HuH-7 (cell line): ENCODE results near the gene ME3.
A peak's percentile ranks its signal among the peaks of the same experiment; 100 is the strongest.
"Not testable (repeated sequence)": the region's sequence is repeated elsewhere in the genome, so short reads cannot be mapped to it uniquely, and the experiment has no call there.

ENCODE experiments used
- DNase-seq: peaks from one replicate; pipeline ENCODE4 v3.0.0; 2011; ENCODE audit warnings: low spot score

The ME3 gene

GRCh38 chr11:86587264-86588193 lies 84.9 kb downstream of the ME3 start:
- no peak for DNase-seq

DNA sequence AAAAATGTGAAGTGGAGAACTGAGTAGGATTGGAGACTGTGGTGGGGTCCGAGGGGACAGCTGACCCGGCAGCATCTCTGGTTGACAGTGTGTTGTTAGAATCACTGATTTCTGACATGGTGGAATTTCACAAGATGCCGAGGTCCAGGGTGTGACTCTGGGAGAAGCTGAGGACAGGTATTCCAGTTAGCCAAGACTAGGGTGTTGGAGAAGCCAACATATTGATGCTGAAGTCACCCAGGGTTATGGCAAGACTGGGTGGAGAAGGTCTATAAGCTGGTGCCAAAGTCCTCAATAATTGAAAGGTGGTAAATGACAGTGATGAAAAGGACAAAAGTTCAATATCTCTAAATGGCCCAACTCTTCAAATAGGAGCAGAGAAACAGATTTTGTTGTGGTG lies 86.1 kb downstream of the ME3 start:
- DNase-seq, result no peak

- no peak for DNase-seq
Measured at GRCh38 chr11:86582898-86583297, 89.5 kb downstream of the ME3 start.

GRCh38 chr11:86580535-86580934 lies 91.9 kb downstream of the ME3 start:
- DNase-seq, result no peak

DNA sequence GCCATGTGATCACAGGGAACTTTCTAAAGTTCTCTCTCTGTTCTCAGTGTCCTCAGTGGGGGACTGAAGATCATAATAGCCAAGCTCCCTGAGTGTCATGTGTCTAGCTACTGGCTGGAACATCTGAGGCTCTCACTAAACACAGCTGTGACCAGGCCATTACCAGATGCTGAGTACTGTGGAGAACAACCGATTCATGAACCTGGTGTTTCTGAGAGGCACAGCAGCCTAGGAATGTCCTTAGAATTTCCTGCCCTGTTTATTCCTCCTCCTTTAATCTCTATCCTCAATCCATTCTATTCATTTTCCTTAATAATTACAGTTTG lies 93.0 kb downstream of the ME3 start:
- DNase-seq, result no peak

DNA sequence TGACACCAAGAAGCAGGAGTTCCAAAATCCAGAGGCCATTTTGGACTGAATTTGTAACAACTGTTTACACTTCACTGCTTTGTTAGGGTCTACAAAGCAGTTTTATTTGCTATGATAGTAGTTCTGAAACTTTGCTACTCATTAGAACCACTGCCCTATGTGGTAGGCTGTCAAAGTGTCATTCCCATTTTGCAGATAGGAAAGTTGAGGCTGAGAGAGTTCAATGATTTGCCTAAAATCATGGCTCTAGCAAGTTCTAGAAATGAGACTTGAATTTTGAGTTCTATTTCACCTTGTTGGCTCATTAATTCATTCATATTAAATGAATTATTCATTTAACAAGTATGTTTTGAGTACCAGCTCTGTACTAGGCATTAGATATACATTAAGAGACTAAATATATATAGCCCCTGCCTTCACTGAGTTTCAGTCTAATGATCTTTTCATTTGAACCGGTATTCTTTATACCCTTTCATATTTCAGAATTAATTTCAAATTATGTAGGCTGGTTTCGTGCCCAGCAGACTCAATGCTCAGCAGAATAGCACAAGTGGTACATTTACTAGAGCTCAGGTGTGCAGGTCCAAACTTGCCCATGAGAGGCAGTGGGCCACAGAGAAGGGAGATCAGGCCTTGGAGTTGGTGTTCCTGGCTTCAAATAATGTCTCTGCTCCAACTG lies 93.5 kb downstream of the ME3 start:
- DNase-seq, result no peak

DNA sequence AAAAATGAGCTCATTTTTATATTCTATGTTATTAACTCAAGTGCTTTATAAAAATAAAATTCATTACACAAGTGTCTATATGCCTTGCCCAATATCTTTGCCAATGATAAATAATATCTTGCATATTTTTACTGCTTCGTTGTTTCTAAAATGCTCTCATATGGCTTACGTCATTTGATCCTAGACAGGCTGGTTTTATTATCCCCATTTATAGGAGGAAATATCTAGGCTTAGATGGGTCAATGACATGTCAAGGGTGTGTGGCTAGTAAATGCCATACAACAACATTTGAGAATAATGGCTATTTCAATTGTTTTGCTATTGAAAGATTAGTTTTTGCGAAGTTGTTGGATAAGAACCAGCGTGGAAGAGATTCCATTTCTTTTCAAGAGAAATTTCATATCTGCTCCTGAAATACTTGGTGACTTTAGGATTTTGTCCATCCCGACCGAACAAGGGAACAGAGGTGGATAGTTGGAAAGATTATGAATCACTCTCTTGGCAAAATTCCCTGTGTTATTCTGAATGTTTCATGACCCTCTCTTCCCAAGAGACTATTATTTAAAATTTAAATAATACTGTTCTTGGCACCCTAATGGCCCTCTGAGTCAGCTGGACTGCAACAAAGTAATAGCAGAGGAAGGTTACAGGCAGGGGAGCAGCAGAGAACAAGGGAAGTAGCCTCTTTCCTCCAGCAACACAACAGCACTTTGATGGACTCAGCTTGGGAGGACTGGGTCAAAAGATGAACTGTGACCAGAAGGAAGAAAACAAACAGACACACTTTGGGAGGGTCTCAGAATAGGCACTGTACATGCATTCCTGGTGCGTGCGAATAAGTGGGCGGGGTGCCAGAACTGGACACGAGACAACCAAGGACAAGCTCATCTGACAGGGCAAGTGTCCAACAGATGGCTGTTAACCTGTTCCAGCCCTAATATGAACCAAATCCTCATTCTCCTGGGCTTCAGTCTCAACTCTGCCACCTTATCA lies 94.5 kb downstream of the ME3 start:
- peak; percentile 5 for DNase-seq

- no peak for DNase-seq
Measured at GRCh38 chr11:86576946-86577624, 95.3 kb downstream of the ME3 start.

DNA sequence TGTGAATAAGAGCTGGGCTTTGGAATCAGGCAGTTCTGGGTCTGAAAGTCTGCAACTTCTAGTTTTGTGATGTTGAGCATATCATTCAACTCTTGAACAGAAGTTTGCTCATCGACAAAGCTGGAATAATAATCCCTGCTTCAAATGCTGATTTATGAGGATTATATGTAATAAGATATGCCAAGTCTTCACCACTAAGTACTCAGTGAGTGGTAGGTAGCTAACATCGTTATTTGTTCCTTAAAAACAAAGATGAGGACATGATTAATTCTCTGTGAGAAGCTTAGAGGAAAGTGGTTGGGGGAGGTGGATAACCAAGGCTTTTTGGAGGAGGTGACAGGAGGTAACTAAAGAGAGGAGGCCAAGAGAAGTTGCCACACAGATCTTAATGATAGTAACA lies 96.5 kb downstream of the ME3 start:
- no peak for DNase-seq

GRCh38 chr11:86575208-86575855 lies 97.1 kb downstream of the ME3 start:
- no peak for DNase-seq

DNA sequence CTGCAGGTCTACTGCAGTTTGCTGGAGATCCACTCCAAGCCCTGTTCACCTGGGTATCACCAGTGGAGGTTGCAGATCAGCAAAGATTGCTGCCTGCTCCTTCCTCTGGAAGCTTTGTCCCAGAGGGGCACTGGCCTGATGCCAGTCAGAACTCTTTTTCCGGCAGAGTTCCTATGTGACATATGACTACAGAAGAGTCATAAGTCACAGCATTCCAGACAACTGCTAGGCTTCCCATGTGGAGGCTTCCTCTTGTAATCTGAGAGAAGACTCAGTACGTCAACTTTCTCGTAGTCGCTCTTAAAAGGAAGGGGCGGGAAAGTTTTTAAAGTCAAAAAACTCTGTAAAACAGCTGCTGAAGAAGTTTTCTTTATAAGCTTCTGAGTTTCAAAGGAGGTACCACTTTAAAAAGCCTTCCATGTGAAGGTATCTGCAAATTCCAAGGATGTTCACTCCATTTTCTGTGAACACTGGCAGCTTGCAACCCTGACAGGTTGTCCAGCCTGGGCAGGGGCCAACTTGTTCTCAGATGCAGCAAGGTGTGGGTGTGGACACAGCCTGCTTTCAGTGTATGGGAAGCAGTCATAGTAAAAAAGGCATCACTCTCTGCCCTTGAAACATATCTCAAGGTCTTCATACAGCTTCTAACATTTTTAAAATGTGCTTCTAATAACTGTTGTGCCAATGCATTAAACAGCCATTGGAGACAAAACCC lies 97.8 kb downstream of the ME3 start:
- DNase-seq, result no peak

DNA sequence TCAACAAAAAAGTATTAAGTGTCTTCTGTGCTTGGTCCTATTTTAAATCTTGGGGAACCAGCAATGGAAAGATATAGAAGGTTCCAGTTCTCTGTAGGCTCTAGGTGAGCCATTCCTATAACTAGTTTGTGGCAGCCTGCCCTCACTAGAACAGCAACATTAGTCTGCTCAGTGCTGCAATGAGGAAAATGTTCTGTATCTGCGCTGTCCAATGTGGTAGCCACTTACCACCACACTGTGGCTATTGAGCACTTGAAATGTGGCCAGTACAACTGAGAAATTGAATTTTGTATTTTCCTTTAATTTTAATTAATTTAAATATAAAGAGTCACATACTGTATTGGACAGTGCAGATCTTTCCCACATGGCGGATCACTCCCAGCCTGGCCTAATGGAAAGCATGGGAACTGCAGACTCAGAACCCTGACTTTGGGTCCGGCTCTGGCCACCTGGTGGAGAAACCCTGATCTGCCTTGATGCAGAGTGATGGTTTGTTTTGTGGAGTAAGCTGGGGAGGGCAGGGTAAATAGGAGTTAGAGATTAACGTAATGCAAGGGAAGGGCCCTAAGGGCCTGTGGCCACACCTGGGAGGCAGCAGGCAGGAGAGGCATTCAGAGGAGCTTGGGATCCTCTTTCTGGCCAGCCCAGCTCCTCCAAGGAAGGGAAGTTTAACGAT lies 101.0 kb downstream of the ME3 start:
- DNase-seq, result peak; percentile 68

GRCh38 chr11:86570451-86570850 lies 102.0 kb downstream of the ME3 start:
- no peak for DNase-seq

DNA sequence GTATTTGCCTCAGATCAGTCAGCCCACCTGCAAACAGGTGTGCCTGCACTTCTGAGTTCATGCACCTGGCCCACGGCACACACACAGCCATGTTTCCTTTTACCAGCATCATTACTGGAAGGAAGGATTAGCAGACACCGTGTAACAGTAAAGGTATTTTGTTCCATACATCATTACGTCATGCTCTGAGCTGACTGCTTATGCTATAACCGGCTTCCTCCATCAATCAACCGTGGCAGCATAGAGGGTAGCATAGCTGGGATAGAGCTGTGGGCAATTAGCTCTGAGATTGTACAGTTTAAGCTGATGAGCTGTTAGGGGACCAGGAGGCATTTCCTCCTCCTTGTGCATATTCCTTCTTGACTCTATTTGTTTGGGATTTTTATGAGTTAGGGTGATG lies 102.4 kb downstream of the ME3 start:
- no peak for DNase-seq

DNA sequence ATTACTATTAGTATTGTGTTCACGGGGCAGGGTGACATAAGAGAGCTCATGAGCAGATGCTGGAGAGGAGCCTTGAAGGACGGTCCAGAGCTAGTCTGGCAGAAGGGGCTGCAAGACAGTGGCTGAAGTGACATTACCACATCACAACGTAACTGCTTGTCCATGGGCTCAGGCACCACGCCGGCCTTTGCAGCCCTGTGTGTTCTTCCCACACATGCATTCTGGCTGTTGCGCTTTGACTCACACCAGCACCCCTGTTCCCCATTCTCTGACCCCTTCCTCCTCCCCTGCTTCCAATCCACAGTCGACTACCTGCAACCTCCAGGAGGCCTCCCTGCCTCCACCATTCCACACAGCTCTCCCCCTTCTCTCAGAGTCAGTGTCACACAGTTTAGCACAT lies 103.3 kb downstream of the ME3 start:
- no peak for DNase-seq

DNA sequence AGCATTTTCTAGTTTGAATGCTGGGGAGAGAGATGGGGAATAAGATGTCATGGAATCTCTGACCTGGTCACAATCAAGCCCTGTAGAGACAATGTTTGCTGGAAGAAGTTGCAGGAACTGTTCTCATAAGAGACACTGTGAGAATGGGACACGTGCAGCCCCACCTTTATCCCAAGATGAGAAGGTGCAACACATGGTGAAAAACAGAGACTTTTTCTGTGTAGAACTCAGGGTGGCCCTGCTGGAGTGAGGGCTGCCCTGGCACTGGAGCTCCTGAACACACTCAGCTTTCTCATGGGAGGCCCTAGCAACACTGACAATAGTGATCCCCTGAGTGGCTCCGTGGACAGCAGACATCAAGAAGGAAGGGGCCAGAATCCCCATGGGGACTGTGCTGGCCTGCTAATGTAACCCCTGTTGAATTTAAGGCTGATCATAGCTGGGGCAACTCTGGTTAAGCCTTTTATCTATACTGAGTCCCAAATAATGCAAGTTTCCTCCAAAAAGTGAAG lies 106.6 kb downstream of the ME3 start:
- DNase-seq, result no peak

DNA sequence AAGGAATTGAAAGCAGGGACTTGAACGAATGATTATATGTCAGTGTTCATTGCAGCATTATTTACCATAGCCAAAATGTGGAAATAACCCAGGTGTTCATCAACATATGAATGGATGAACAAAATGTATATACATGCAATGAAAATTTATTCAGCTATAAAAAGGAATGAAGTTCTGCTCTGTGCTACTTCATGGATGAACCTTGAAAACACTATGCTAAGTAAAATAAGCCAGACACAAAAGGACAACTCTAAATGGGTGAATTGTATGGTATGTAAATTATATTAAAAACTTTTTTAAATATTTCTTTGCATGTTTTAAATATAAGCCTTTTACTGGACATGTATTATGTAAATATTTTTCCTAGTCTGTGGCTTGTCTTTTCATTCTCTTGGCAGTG lies 107.0 kb downstream of the ME3 start:
- DNase-seq, result no peak

GRCh38 chr11:86562842-86563241 lies 109.6 kb downstream of the ME3 start:
- DNase-seq, result not testable (repeated sequence)

GRCh38 chr11:86559311-86559945 lies 113.0 kb downstream of the ME3 start:
- no peak for DNase-seq
